Activated CD4-positive, alpha-beta T cell treated with anti-CD3 and anti-CD28 coated beads, Interleukin-2, amount 10 ng/mL, durations not matched to agents 7 days and 5 days (primary cell): Measurements from ENCODE around the gene RTP5. TPM values are rescaled to one million over a fixed set of nuclear protein-coding genes. Genes with fewer than 3 reads are reported as not detected.

Experiments
- CTCF ChIA-PET: fragments of 350-600 bp; sonication (Branson Sonifier 250); formaldehyde crosslinking; loops from one replicate; lab custom pipeline; 2021; ENCODE audit warnings: antibody characterized with exemption; lab: Charles Lee
- POLR2A ChIA-PET: fragments of 350-600 bp; sonication (Branson Sonifier 250); formaldehyde crosslinking; loops from one replicate; lab custom pipeline; 2021; ENCODE audit warnings: antibody characterized with exemption; lab: Charles Lee
- DNase-seq: peaks from one replicate; pipeline ENCODE4 v3.0.0-alpha.2; 2020
- H3K27ac Mint-ChIP-seq: one replicate; pipeline ENCODE4 v1.8.0; 2021; ENCODE audit warnings: mild to moderate bottlenecking, moderate library complexity, mixed read lengths
- H3K27me3 Mint-ChIP-seq: one replicate; pipeline ENCODE4 v1.8.0; 2021; ENCODE audit warnings: mixed read lengths
- H3K36me3 Mint-ChIP-seq: one replicate; pipeline ENCODE4 v1.8.0; 2021; ENCODE audit warnings: low read depth, mixed read lengths
- H3K4me1 Mint-ChIP-seq: one replicate; pipeline ENCODE4 v1.8.0; 2021; ENCODE audit warnings: mixed read lengths
- H3K4me3 Mint-ChIP-seq: one replicate; pipeline ENCODE4 v1.8.0; 2021; ENCODE audit warnings: mild to moderate bottlenecking, moderate library complexity, mixed read lengths
- H3K9me3 Mint-ChIP-seq: one replicate; pipeline ENCODE4 v1.8.0; 2021; ENCODE audit warnings: mixed read lengths
- total RNA-seq, 2 experiments: library from RNA; stranded (reverse); gene quantifications; one replicate each; pipeline ENCODE4 v1.2.3, GENCODE V29; 2021

Gene RTP5
- total RNA-seq, 2 experiments from 2014 or later, result not detected

GRCh38 chr2:241864168-241864849 lies 5.2 kb upstream of the RTP5 start:
- Mint-ChIP-seq H3K4me3 (peak overlapping the region; percentile 30), H3K27me3 (peaks cover 24% of the 10 kb centered on the region), H3K36me3 (peaks cover 6% of the 10 kb centered on the region), H3K4me1 (peaks cover 75% of the 10 kb centered on the region), H3K9me3 (peaks cover 12% of the 10 kb centered on the region), H3K27ac (peak overlapping the region; percentile 77)
- ChIA-PET POLR2A (no interaction called here), CTCF (no interaction called here)
- no peak for DNase-seq

- Mint-ChIP-seq H3K9me3 (peaks cover 12% of the 10 kb centered on the region), H3K4me1 (peaks cover 73% of the 10 kb centered on the region), H3K4me3 (peak overlapping the region; percentile 25), H3K36me3 (peaks cover 6% of the 10 kb centered on the region), H3K27me3 (peaks cover 25% of the 10 kb centered on the region), H3K27ac (peak overlapping the region; percentile 77)
- no peak for DNase-seq
- CTCF ChIA-PET, result no interaction called here
- POLR2A ChIA-PET, result no interaction called here
Measured at GRCh38 chr2:241864850-241865213, 4.7 kb upstream of the RTP5 start.

GRCh38 chr2:241865416-241865956 lies 4.0 kb upstream of the RTP5 start:
- Mint-ChIP-seq H3K36me3 (peaks cover 6% of the 10 kb centered on the region), H3K27ac (peak overlapping the region; percentile 47), H3K4me3 (peak overlapping the region; percentile 38), H3K4me1 (peaks cover 66% of the 10 kb centered on the region), H3K9me3 (peaks cover 12% of the 10 kb centered on the region), H3K27me3 (peaks cover 25% of the 10 kb centered on the region)
- ChIA-PET CTCF (no interaction called here), POLR2A (no interaction called here)
- DNase-seq, result no peak

GRCh38 chr2:241865957-241866789 lies 3.4 kb upstream of the RTP5 start:
- peaks cover 66% of the 10 kb centered on the region for H3K4me1 Mint-ChIP-seq
- ChIA-PET POLR2A (interaction anchor here (0.6 kb wide), 1 partner anchor 165 kb away, joined by 3 read pairs; no protein-coding TSS in a partner anchor), CTCF (interaction anchor here (0.7 to 1.3 kb wide), 5 partner anchors 12 to 164 kb away, joined by 3 read pairs; partner anchors contain the start of gene ING5)
- H3K27me3 Mint-ChIP-seq, result peaks cover 28% of the 10 kb centered on the region
- H3K9me3 Mint-ChIP-seq, result peaks cover 12% of the 10 kb centered on the region
- peaks cover 6% of the 10 kb centered on the region for H3K36me3 Mint-ChIP-seq
- DNase-seq, result peak; percentile 28
- H3K27ac Mint-ChIP-seq, result peak overlapping the region; percentile 41
- no peak overlapping the region for H3K4me3 Mint-ChIP-seq

- DNase-seq, result no peak
- H3K4me1 Mint-ChIP-seq, result peaks cover 61% of the 10 kb centered on the region
- H3K9me3 Mint-ChIP-seq, result peaks cover 12% of the 10 kb centered on the region
- no peak overlapping the region for H3K4me3 Mint-ChIP-seq
- ChIA-PET CTCF (interaction anchor here (0.6 to 2.7 kb wide), 8 partner anchors 11 to 918 kb away, joined by 3 to 19 read pairs (median 3); partner anchors contain the start of gene ING5), POLR2A (interaction anchor here (0.6 to 1.4 kb wide), 2 partner anchors 14 to 166 kb away, joined by 3 read pairs; no protein-coding TSS in a partner anchor)
- H3K27me3 Mint-ChIP-seq, result peaks cover 28% of the 10 kb centered on the region
- peaks cover 6% of the 10 kb centered on the region for H3K36me3 Mint-ChIP-seq
- no peak overlapping the region for H3K27ac Mint-ChIP-seq
Measured at GRCh38 chr2:241866790-241867645, 2.5 kb upstream of the RTP5 start.

- no peak for DNase-seq
- ChIA-PET POLR2A (interaction anchor here (1.4 kb wide), 1 partner anchor 13 kb away, joined by 3 read pairs; no protein-coding TSS in a partner anchor), CTCF (interaction anchor here (0.9 to 2.7 kb wide), 5 partner anchors 9 to 919 kb away, joined by 3 to 19 read pairs (median 3); partner anchors contain the start of gene PDCD1)
- peaks cover 6% of the 10 kb centered on the region for H3K36me3 Mint-ChIP-seq
- peaks cover 28% of the 10 kb centered on the region for H3K27me3 Mint-ChIP-seq
- H3K4me3 Mint-ChIP-seq, result no peak overlapping the region
- no peak overlapping the region for H3K27ac Mint-ChIP-seq
- H3K4me1 Mint-ChIP-seq, result peaks cover 58% of the 10 kb centered on the region
- H3K9me3 Mint-ChIP-seq, result peaks cover 12% of the 10 kb centered on the region
Measured at GRCh38 chr2:241867776-241868420, 1.6 kb upstream of the RTP5 start.

GRCh38 chr2:241868661-241869081 lies 858 bp upstream of the RTP5 start:
- POLR2A ChIA-PET, result interaction anchor here (1.4 kb wide), 1 partner anchor 12 kb away, joined by 3 read pairs; no protein-coding TSS in a partner anchor
- CTCF ChIA-PET, result interaction anchor here (0.6 to 2.7 kb wide), 7 partner anchors 10 to 920 kb away, joined by 3 to 19 read pairs (median 3); partner anchors contain the start of gene PDCD1
- Mint-ChIP-seq H3K27me3 (peaks cover 28% of the 10 kb centered on the region), H3K9me3 (peaks cover 12% of the 10 kb centered on the region), H3K27ac (no peak overlapping the region), H3K4me1 (peaks cover 50% of the 10 kb centered on the region), H3K36me3 (peaks cover 6% of the 10 kb centered on the region), H3K4me3 (no peak overlapping the region)
- no peak for DNase-seq

GRCh38 chr2:241870081-241870541 lies 582 bp downstream of the RTP5 start:
- H3K36me3 Mint-ChIP-seq, result no peaks in the 10 kb centered on the region
- H3K4me1 Mint-ChIP-seq, result peaks cover 36% of the 10 kb centered on the region
- H3K9me3 Mint-ChIP-seq, result peaks cover under 1% of the 10 kb centered on the region
- POLR2A ChIA-PET, result no interaction called here
- DNase-seq, result no peak
- no peak overlapping the region for H3K4me3 Mint-ChIP-seq
- CTCF ChIA-PET, result interaction anchor here (1.0 kb wide), 2 partner anchors 9 to 29 kb away, joined by 3 to 5 read pairs; no protein-coding TSS in a partner anchor
- no peak overlapping the region for H3K27ac Mint-ChIP-seq
- H3K27me3 Mint-ChIP-seq, result peaks cover 17% of the 10 kb centered on the region

- Mint-ChIP-seq H3K4me1 (peaks cover 28% of the 10 kb centered on the region), H3K4me3 (no peak overlapping the region), H3K27me3 (peaks cover 9% of the 10 kb centered on the region), H3K27ac (no peak overlapping the region), H3K36me3 (no peaks in the 10 kb centered on the region), H3K9me3 (no peaks in the 10 kb centered on the region)
- DNase-seq, result no peak
- CTCF ChIA-PET, result interaction anchor here (1.0 kb wide), 2 partner anchors 8 to 30 kb away, joined by 3 to 5 read pairs; no protein-coding TSS in a partner anchor
- POLR2A ChIA-PET, result no interaction called here
Measured at GRCh38 chr2:241870611-241871537, 1.3 kb downstream of the RTP5 start.

GRCh38 chr2:241871538-241872312 lies 2.2 kb downstream of the RTP5 start:
- H3K9me3 Mint-ChIP-seq, result no peaks in the 10 kb centered on the region
- POLR2A ChIA-PET, result no interaction called here
- DNase-seq, result no peak
- CTCF ChIA-PET, result no interaction called here
- H3K4me1 Mint-ChIP-seq, result peaks cover 28% of the 10 kb centered on the region
- H3K27me3 Mint-ChIP-seq, result peaks cover 9% of the 10 kb centered on the region
- no peak overlapping the region for H3K27ac Mint-ChIP-seq
- no peaks in the 10 kb centered on the region for H3K36me3 Mint-ChIP-seq
- H3K4me3 Mint-ChIP-seq, result no peak overlapping the region
